HG03354 (cell line): ENCODE measurements around the gene KCNJ1.

Experiments
- ATAC-seq: cut with Tn5 transposase; IDR thresholded peaks from one replicate; pipeline ENCODE4 v1.9.1; 2021; ENCODE audit warnings: mild to moderate bottlenecking; ENCODE audit not compliant: unreplicated experiment, poor library complexity, severe bottlenecking

KCNJ1 gene

GRCh38 chr11:128828350-128828749 lies 38.7 kb downstream of the KCNJ1 start:
- no peak for ATAC-seq

DNA sequence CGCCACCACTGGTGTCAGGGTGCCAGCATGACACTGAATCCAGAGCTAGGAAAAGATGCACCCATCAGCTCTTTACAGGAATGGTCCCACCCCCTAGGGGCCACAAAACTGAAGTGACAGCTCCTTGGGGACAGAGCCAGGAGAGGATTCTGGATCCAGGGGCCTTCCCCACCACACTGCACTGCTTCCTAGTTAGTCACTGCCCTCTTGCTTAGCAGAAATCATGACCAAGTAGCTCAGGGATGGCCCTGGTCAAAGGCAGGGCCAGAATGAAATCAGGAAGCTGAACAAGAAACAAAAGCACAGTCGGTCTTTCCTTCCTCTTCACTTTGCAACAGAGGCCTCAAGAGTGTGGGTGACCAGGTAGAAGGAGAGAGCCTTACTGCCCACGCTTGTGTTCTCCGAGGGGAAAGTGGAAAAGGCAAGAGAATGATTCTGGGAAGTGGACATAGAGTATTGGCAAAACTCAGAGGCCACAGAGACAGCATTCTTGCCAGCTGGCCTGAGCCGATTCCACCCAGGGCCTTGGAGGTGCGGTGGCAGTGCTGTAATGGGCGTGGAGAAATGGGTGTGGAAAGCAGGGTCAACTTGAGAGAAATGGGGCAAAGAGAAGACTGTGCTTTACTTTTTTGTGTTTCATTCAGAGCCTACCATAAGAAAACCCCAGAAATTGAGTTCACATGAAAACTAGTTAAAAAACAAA lies 39.8 kb downstream of the KCNJ1 start:
- no peak for ATAC-seq

DNA sequence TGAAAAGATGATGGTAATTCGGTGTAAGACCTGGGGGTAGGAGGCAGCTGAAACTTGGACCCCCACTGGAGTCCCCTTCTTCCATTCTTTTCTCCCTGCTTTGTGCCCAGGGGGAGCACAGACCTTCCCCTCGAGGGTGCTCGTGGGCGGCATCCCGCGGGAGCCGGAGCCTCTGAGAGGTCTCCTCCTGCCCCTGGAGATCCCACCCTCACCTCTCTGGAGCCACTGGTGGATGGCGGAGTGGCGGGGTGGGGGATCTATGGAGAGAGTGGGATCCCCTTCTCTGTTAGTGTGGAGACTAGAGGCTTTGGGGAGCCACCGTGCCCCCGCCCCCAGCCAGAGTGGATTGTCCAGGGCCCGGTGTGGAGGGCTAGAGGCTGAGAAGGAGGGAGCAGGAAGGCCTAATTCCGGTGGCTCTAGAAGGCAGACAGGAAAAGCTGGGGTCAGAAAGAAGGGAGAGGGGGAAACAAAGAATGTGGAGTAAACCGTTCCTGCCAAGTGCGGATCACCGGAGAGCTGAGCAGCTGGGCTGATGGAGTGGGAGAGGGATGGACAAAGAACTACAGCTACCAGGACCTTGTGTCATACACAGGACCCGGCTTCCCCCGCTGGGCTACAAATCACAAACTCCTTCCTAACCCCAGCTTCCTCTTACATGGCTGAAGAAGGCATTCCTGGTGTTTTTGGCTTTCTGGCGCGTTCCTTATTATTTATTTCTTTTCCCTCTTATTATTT lies 41.9 kb downstream of the KCNJ1 start:
- ATAC-seq = no peak

- ATAC-seq = no peak
Observed at GRCh38 chr11:128824191-128825049, 42.7 kb downstream of the KCNJ1 start.

GRCh38 chr11:128823753-128824152 lies 43.3 kb downstream of the KCNJ1 start:
- ATAC-seq = no peak

DNA sequence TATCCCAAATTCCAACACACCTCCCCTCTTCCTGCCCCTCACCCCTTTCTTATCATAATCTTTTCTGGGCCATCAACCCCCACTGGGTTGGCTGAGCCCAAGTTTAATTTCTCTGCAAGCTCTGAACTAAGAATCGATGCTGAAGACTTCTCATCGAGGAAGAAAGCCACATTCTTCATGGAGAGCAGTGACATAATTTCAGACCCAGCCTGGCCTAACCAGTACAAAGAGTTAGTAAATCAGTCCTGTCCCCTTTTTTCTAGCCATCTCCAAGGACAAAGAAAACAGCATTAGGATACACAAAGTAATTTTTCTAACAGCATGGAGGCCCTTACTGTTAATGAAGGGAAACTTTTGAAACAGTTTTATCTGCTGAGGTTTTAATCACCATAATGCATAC lies 45.0 kb downstream of the KCNJ1 start:
- ATAC-seq = no peak

- no peak for ATAC-seq
Observed at GRCh38 chr11:128821556-128821955, 45.5 kb downstream of the KCNJ1 start.

DNA sequence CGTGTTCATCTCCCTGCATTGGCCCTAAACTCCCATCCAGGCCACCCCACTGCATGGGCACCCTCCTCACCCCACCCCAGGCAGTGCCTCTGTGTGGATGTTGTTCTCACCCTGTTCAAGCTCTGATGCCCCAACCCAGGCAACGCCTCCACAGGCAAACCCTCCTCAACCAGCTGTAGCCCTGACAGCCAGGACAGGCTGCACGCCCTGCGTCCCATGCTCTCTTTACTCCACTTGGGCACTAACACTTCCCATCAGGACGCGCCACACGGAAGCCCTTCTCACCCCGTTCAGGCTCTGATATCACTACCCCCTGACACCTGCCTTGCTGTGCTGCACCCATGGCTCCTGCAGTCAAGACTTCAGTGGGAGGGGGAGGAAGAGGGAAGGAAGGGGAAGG lies 47.9 kb downstream of the KCNJ1 start:
- no peak for ATAC-seq

DNA sequence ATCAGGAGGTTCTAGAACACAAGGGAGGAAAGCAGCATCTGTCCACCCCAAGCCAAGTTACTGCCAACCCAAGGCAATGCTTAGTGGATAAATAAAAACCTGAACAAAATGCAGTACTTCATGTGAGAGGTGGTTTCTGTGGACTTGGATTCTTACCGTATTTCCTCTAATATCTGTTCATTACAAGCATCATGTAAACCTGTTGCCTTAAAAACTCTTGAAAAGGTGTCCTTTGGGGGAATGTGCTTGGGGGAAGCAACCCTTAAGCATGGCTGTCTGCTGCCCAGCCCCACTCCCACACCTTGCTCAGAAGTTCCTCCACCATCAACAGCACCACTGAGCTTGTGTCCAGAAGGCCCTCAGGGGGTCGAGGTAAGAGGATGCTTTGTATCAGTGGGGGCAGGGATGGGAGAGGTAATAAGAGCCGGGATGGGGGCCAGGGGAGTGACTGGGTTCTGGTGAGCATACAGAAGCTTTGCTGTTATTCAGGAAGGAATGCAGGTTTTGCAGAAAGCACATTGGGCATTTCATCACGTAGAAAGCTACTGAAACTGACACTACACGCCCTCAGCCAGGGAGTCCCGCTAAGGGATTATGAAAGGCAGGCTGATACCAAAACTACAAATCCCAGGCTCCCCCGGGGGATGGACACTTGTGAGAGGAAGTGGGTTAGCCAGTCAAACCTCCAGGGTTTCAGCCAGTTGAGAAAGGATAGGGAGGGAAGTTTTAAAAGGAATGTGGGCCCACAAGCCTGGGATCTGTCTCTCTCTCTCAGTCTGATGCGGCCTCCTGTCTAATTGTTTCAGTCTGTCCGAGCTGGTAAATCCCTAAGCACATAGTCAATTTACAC lies 52.0 kb downstream of the KCNJ1 start:
- ATAC-seq = no peak

GRCh38 chr11:128813729-128814128 lies 53.4 kb downstream of the KCNJ1 start:
- no peak for ATAC-seq

GRCh38 chr11:128810784-128811514 lies 56.1 kb downstream of the KCNJ1 start:
- ATAC-seq = no peak

GRCh38 chr11:128809128-128809527 lies 58.0 kb downstream of the KCNJ1 start:
- ATAC-seq = no peak

- ATAC-seq = no peak
Observed at GRCh38 chr11:128807909-128808308, 59.2 kb downstream of the KCNJ1 start.

- no peak for ATAC-seq
Observed at GRCh38 chr11:128806506-128807261, 60.4 kb downstream of the KCNJ1 start.

DNA sequence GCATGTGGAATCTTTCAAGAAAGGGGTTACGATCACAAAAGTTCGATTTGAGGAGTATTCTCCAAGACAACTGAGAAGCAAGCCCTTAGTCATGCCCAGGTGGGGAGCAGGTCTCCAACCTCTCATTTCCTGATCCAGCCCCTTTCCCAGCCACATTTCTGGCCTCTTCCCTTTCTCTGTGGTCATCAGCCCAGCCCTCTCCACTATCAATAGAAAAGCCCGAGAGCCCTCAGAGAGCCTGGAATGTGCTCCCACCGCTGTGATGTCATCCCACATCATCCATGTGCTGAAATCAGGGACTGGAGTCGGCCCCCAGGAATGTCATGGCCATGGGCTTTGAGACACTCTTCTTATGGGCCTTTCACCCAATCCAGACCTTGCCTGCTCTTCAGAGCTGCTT lies 62.6 kb downstream of the KCNJ1 start:
- no peak for ATAC-seq

- ATAC-seq = no peak
Observed at GRCh38 chr11:128803449-128804245, 63.4 kb downstream of the KCNJ1 start.

GRCh38 chr11:128803011-128803410 lies 64.1 kb downstream of the KCNJ1 start:
- ATAC-seq = no peak
